Hypothalamus (tissue), 51 donors: Measurements from ENCODE around the gene MIS18BP1.
"Not testable (repeated sequence)": the region's sequence is repeated elsewhere in the genome, so short reads cannot be mapped to it uniquely, and the experiment has no call there.

Experiments used
- DNase-seq, 51 donors: peaks; one replicate each; lab custom pipeline; 2025; lab: John Stamatoyannopoulos, UW

The MIS18BP1 gene

DNA sequence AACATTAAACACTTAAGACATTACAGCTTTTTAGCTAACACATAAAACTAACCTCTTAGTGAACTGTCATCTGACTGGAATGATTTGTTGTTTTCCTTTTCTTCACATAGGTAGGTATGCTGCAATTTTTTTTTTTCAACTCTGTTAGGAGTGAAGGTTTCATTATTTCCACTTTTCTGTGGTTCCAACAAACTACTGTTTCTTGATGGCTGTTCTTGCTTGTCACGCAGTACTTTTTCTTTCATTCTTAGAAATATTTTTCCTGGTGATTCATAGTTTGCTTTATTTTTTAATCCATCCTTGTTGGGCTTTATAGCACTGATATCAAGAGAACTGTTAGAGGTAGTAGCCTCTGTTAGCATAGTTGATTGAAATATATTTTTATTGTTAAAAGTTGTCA is 6.3 kb downstream of the MIS18BP1 start:
- no peak for DNase-seq

DNA sequence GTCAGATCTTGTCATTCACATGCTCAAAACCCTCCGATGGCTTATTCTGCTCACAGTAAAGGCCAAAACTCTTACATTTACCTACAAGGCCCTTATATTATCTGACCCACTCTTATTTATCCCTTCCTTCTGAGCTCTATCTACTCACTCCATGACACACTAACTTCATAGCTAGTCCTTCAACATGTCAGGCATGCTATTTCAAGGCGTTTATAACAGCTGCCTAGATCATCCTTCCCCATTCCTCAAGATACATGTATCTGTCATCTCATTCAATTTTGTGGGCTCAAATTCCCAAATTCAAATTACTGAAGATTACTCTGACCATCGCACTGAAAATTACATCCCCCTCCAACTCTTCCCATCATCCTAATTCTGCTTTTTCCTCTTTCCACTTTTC is 6.9 kb downstream of the MIS18BP1 start:
- DNase-seq, result no peak

GRCh38 chr14:45242706-45243105 is 10.3 kb downstream of the MIS18BP1 start:
- DNase-seq, result no peak

DNA sequence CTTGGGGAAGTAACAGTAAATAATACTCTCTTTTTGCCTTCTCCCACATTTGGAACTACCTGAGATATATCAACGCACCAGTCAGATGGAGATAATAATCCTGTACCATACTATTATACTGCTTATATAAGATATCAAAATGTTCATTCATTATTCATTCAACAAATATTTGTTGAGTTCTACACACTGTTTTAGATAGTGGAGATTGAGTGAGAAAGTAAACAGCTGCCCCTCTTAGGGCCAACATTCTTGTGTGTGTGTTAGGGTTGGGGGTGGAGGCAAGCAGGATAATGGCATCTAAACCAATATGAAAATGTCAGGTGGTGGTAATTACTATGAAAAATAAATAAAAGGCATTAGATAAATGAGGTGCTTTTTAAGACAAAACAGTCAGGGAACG is 14.0 kb downstream of the MIS18BP1 start:
- no peak for DNase-seq

DNA sequence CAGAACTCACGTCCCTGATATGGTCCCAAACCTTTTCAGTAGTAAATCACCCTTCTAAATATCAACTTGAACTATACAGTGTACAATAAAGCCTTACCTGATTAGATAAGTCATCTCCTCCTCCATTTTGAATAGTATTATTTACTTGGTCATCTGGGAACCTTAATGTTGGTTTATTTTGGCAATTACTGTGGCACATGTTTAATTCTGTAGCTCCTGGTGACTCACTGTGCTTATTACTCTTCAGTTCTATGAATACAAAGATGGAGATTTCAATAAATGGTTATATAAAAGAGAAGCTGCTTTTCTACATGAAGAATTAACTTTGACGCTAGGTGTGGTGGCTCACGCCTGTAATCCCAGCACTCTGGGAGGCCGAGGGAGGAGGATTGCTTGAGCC is 25.4 kb downstream of the MIS18BP1 start:
- DNase-seq, result no peak

- no peak for DNase-seq
Observed at GRCh38 chr14:45222485-45223262, 30.3 kb downstream of the MIS18BP1 start.

DNA sequence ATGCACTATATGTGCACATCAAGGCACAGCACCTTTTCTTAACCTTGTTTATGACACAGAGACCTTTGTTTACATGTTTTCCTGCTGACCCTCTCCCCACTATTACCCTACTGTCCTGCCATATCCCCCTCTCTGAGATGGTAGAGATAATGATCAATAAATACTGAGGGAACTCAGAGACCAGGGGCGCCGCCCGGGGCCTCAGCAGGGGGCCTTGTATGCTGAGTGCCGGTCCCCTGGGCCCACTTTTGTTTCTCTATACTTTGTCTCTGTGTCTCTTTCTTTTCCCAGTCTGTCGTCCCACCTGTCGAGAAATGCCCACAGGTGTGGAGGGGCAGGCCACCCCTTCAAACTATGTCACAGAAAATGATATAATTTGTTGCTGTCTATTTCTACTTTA is 38.7 kb downstream of the MIS18BP1 start:
- not testable (repeated sequence) for DNase-seq

DNA sequence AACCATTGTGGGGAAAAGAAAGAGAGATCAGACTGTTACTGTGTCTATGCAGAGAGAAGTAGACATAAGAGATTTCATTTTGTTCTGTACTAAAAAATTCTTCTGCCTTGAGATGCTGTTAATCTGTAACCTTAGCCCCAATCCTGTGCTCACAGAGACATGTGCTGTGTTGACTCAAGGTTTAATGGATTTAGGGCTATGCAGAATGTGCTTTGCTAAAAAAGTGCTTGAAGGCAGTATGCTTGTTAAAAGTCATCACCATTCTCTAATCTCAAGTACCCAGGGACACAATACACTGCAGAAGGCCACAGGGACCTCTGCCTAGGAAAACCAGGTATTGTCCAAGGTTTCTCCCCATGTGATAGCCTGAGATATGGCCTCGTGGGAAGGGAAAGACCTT is 39.3 kb downstream of the MIS18BP1 start:
- DNase-seq, result not testable (repeated sequence)

DNA sequence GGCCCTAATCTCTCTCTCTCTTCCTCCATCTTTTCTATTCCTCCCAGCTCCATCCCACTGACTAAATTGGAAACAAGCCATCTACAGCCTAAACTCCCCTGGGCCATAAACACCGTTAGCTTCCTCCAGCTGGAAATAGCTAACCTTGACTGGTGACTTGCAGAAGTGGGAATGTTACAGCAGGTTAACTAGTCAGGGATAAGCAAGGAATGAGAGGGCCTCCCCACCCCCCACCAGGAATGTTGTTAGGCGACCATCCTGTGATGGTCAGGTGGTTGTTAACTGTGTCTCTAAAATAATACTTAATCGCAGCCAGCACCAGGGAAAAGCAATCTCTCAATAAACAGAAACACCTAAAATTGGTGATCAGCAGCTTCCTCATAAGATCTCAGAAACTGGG is 40.8 kb downstream of the MIS18BP1 start:
- no peak for DNase-seq

DNA sequence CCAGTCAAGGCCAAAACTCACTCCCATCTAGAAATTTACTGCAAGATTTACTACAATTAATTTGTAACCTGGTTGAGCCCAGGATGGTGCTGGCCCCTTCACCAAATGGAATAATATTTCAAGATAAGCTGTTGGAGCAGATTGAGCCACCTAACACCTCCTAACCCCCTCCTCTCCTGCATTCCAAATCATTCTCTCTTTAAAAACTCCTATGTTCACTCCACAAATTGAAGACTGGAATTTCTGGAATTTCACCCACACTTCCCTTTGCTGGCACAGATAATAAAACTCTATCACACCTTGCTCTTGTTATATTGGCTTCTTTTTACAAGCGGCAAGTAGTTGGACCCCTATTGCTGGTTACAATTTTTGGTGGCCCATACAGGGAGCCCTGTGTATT is 41.7 kb downstream of the MIS18BP1 start:
- DNase-seq, result no peak

DNA sequence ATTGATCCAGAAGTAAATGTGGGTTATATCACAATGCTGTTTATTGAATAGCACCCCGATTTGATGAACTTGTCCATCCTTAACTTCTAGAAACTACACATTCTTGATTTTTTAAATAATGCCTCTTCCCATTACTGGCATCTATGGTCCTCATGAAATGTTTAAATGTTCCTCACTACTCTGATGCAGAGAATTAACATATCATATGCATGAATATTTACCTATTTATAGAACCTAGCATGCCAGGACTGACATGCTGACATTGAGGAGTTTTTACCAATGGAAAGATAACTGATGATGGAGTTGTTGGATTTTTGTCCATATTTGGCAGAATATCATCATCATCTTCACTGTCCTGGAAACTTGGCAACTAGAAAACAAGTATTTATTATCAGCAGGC is 42.8 kb downstream of the MIS18BP1 start:
- no peak for DNase-seq

DNA sequence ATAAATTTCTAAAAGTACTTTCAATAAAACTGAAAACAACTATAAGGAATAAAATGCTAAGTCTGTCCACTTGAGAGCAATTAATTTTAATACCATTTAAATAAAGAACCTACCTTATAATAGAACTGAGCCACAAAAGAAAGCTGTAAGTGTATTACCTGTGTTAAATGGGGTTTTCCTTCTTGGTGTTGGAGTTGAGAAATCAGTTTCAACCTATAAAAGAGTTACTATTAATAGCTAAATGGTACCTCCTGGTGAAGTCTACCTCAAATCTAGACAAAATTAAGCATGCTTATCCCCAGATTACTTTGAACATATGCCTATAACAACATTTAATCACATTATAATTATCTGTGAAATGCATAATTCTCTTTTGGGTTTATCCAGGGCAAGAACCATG is 48.8 kb downstream of the MIS18BP1 start:
- DNase-seq, result no peak

DNA sequence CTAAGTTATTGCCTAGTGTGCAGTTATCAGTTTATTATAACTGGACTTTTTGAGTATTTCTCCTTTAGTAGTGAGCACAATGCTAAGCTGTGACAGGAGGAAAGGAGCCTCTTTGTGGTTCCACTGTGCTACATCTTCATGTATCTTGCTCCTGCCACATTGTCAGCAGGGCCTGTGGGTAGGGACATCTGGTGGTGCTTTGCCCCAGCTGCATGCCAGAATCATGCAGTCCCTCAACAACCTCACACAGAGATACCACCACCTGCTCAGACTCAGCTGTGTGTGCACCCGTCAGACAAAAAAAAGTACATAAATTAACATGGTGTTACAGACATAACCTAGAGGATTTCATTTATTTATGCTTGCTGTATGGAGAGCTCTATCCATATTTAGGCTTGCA is 51.1 kb downstream of the MIS18BP1 start:
- no peak for DNase-seq

- no peak for DNase-seq
Observed at GRCh38 chr14:45199230-45199629, 53.8 kb downstream of the MIS18BP1 start.

GRCh38 chr14:45198551-45198950 is 54.5 kb downstream of the MIS18BP1 start:
- no peak for DNase-seq

DNA sequence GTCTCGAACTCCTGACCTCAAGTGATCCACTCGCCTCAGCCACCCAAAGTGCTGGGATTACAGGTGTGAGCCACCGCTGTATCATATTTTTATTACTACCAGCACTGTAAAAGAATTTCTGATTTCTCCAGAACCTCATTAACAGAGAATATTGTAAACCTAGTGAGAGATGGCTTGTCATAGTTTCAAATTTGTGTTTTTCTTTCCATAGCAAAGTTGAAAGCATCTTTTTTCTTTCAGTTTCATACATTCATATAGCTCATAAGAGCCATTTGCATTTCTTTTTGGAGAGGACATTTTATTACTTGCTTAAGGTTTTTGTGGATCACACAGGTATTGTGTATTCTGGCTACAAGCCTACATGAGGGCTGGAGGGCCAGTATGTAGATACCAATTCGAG is 58.0 kb downstream of the MIS18BP1 start:
- no peak for DNase-seq

DNA sequence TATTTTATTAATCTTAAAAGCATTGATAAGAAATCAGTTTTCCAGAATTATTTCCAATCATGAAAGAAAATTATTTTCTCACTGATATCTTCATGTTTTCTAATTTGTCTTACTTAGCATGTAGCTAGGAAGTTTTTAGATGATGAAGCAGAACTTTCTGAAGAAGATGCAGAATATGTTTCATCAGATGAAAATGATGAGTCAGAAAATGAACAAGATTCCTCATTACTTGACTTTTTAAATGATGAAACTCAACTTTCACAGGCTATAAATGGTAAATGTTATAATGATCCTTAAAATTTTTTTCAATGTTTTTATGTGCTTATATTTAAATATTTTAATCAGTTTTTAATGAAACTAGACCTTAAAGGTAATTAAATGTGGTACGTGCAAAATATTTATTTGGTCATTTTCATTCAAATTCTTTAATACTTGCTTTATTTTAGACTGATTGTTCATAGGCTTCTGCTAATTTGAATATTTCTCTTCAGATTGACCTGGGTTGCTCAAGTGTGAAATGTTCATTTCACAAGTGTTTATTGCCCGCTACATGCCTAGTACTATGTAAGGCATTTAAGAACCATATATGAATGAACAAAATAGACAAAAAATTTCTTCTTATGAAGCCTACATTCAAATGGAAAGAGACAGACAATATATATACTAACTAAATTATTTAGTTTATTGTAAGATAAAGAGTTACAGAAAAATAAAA is 67.7 kb downstream of the MIS18BP1 start:
- DNase-seq, result no peak

GRCh38 chr14:45181806-45182205 is 71.2 kb downstream of the MIS18BP1 start:
- DNase-seq, result no peak

GRCh38 chr14:45181329-45181728 is 71.7 kb downstream of the MIS18BP1 start:
- DNase-seq, result no peak

GRCh38 chr14:45177076-45177475 is 75.9 kb downstream of the MIS18BP1 start:
- no peak for DNase-seq

- DNase-seq, result no peak
Observed at GRCh38 chr14:45169906-45170305, 83.1 kb downstream of the MIS18BP1 start.

GRCh38 chr14:45156067-45156466 is 96.9 kb downstream of the MIS18BP1 start:
- no peak for DNase-seq
